Fibroblast of skin of back (primary cell): Measurements from ENCODE around the gene IGFBP5.

Source experiments
- DNase-seq: peaks from one replicate; pipeline ENCODE4 v3.0.0-alpha.2; 2013

The IGFBP5 gene

GRCh38 chr2:216687111-216687510 lies 8.2 kb downstream of the IGFBP5 start:
- no peak for DNase-seq

GRCh38 chr2:216685327-216685875 lies 9.9 kb downstream of the IGFBP5 start:
- DNase-seq, result no peak

GRCh38 chr2:216683846-216684245 lies 11.5 kb downstream of the IGFBP5 start:
- peak; percentile 50 for DNase-seq

GRCh38 chr2:216681683-216682082 lies 13.7 kb downstream of the IGFBP5 start:
- DNase-seq, result no peak

- no peak for DNase-seq
These were observed 14.3 kb downstream of the IGFBP5 start for GRCh38 chr2:216680951-216681629.

- no peak for DNase-seq
These were observed 15.7 kb downstream of the IGFBP5 start for GRCh38 chr2:216679658-216680024.

GRCh38 chr2:216678813-216679657 lies 16.3 kb downstream of the IGFBP5 start:
- no peak for DNase-seq

GRCh38 chr2:216678098-216678465 lies 17.3 kb downstream of the IGFBP5 start:
- no peak for DNase-seq

GRCh38 chr2:216677439-216678097 lies 17.8 kb downstream of the IGFBP5 start:
- DNase-seq, result no peak

GRCh38 chr2:216676630-216677029 lies 18.7 kb downstream of the IGFBP5 start:
- DNase-seq, result no peak

- no peak for DNase-seq
These were observed 21.0 kb downstream of the IGFBP5 start for GRCh38 chr2:216674376-216674775.

GRCh38 chr2:216673609-216674008 lies 21.7 kb downstream of the IGFBP5 start:
- DNase-seq, result no peak

GRCh38 chr2:216673021-216673420 lies 22.3 kb downstream of the IGFBP5 start:
- no peak for DNase-seq

- no peak for DNase-seq
These were observed 22.9 kb downstream of the IGFBP5 start for GRCh38 chr2:216672466-216672865.

- no peak for DNase-seq
These were observed 23.5 kb downstream of the IGFBP5 start for GRCh38 chr2:216671791-216672343.

GRCh38 chr2:216671081-216671411 lies 24.3 kb downstream of the IGFBP5 start:
- no peak for DNase-seq

GRCh38 chr2:216670266-216671080 lies 24.9 kb downstream of the IGFBP5 start:
- DNase-seq, result no peak

- peak; percentile 65 for DNase-seq
These were observed 28.7 kb downstream of the IGFBP5 start for GRCh38 chr2:216666461-216667233.

GRCh38 chr2:216665717-216666116 lies 29.6 kb downstream of the IGFBP5 start:
- no peak for DNase-seq

- DNase-seq, result no peak
These were observed 30.1 kb downstream of the IGFBP5 start for GRCh38 chr2:216665242-216665641.

- peak; percentile 55 for DNase-seq
These were observed 30.7 kb downstream of the IGFBP5 start for GRCh38 chr2:216664593-216665034.
